Measurements from ENCODE around the gene SNAP47.

Gene SNAP47

GRCh38 chr1:227773558-227773957 lies 38.3 kb downstream of the SNAP47 start:
- DNase-seq (ENCODE audit: low read depth): no peak
- no peak for TF ChIP-seq CTCF (IDR thresholded peaks at IDR 0.05; ENCODE audit: insufficient read depth, low read depth, low read length, missing control alignments)
- H3K4me3 ChIP-seq (ENCODE audit: low read length): no peak overlapping the region

GRCh38 chr1:227774051-227774731 lies 39.0 kb downstream of the SNAP47 start:
- TF ChIP-seq CTCF (IDR thresholded peaks at IDR 0.05; ENCODE audit: insufficient read depth, low read depth, low read length, missing control alignments): no peak
- no peak overlapping the region for H3K4me3 ChIP-seq (ENCODE audit: low read length)
- DNase-seq (ENCODE audit: low read depth): no peak

- no peak for TF ChIP-seq CTCF (IDR thresholded peaks at IDR 0.05; ENCODE audit: insufficient read depth, low read depth, low read length, missing control alignments)
- H3K4me3 ChIP-seq (ENCODE audit: low read length): no peak overlapping the region
- DNase-seq (ENCODE audit: low read depth): no peak
These were observed 39.8 kb downstream of the SNAP47 start for GRCh38 chr1:227774821-227775661.

- DNase-seq (ENCODE audit: low read depth): no peak
- H3K4me3 ChIP-seq (ENCODE audit: low read length): no peak overlapping the region
- no peak for TF ChIP-seq CTCF (IDR thresholded peaks at IDR 0.05; ENCODE audit: insufficient read depth, low read depth, low read length, missing control alignments)
These were observed 40.6 kb downstream of the SNAP47 start for GRCh38 chr1:227775841-227776240.

GRCh38 chr1:227776331-227776771 lies 41.1 kb downstream of the SNAP47 start:
- TF ChIP-seq CTCF (IDR thresholded peaks at IDR 0.05; ENCODE audit: insufficient read depth, low read depth, low read length, missing control alignments): no peak
- DNase-seq (ENCODE audit: low read depth): peak; percentile 65
- no peak overlapping the region for H3K4me3 ChIP-seq (ENCODE audit: low read length)

GRCh38 chr1:227777156-227777555 lies 41.9 kb downstream of the SNAP47 start:
- DNase-seq (ENCODE audit: low read depth): no peak
- H3K4me3 ChIP-seq (ENCODE audit: low read length): no peak overlapping the region
- no peak for TF ChIP-seq CTCF (IDR thresholded peaks at IDR 0.05; ENCODE audit: insufficient read depth, low read depth, low read length, missing control alignments)

Measured in epithelial cell of esophagus (primary cell).